ENCODE results near the gene DNAH14.

The DNAH14 gene

DNA sequence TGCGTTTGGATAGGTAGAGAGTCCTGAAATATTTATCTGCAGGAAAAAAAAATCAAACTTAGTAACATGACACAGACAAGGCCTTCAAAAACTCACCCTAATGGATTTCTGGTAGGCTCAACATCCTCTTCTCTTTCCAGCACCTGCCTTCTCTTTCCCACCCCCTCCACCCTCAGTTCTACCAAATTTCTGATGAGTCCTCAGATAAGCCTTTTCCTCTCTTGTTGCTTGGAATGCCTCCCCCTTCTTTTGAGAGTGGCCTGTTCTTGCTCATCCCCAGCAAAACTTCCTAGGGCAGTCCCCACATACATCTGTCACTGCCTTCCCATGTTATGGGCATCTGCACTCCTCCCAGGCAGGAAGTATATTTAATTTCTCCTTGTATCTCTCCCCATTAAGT is 506.0 kb downstream of the DNAH14 start:
- DNase-seq, result no peak

DNA sequence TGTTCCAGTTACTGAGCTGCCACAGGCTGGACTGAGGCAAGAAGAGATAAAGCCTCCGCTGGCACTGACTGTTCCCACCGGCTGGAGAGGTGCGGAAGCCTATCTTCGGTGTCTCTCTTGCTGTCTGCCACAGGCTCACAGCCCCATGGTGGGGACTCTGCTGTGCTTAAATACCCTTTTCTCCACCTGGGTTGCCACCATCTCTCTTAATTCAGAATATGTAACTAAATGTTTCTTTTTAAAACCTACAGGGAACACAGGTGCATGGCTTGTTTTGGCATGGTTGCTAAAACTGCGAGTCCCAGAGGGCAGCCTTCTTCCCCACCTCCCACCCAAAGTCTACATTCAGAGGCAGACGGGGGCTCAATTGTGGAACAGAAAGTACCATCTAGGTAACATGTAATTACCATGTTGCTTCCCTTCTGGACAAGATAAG is 506.5 kb downstream of the DNAH14 start:
- no peak for DNase-seq

GRCh38 chr1:225437710-225438437 is 508.4 kb downstream of the DNAH14 start:
- no peak for DNase-seq

DNA sequence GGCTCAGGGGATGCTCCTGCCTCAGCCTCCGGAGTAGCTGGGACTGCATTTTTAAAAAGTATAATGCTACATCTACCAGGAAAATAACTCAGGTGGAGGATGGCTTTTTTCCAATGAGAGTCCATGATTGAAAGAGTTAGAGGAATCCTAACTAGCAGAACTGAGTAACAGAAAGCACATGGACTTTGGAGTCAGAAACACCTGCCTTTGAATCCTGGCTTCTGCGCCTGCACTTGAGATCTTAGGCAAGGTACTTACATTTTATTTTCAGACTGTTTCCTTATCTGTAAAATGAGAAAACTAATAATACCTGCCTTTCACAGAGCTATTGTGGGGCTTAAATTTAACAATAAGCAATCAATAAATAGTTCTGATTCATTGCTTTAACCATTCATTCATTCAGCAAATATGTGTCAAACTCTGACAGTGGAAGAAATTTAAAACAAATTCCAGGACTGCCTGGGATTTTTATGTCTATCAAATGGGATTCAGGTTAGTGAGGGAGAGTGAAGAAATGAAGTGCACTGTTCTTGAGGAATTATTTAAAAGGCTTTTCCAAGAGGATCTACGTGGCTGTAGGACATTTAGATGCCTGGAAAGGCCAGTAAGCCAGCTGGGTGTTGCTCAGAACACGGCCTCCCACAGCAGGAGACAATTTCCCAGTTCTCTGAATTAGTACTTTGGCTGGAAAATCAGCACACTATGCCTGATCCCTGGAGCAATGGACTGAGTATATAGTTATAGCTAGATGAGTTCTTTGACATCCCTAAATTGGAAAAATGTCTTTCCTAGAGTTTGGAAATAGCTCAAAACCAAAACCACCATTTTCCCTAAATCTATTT is 511.1 kb downstream of the DNAH14 start:
- DNase-seq, result no peak

DNA sequence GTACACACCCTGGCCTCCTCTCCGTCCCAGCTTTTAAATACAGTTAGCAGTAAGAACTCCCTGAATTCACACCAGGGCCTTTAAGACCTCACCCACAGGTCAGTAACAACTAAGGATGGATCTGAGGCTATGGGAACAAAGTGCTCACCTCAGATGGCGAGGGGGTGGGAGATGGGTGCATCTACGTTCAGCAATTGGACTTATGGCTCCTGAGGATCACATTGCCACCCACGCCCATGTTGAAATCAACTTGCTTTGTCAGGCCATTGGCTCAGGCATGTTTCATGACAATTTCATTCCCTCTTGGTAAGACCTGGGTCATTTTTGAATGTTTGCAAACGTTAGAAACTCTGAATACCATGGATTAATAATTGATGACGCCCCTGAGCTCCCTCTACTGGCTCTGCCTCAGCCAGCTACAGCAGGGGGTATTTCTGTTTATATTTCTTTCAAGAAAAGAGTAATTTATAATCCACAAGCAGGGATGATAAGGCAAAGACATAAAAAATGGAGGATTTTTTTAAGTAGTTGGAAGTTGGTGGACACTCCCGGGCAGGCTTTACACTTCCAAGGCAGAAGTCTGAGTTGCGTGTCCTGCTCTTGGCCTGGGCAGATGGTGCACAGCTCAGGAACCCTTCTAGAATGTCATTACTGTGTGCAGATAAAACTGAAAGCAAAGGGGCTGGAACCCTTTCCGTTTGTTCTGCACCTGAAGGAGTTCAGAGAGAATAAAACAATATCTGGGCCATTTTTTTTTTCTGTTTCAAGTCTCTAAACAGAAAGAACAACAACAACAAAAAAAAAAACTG is 512.0 kb downstream of the DNAH14 start:
- DNase-seq, result no peak

GRCh38 chr1:225442123-225442505 is 512.6 kb downstream of the DNAH14 start:
- no peak for DNase-seq

- no peak for DNase-seq
Observed at GRCh38 chr1:225445639-225446594, 516.4 kb downstream of the DNAH14 start.

DNA sequence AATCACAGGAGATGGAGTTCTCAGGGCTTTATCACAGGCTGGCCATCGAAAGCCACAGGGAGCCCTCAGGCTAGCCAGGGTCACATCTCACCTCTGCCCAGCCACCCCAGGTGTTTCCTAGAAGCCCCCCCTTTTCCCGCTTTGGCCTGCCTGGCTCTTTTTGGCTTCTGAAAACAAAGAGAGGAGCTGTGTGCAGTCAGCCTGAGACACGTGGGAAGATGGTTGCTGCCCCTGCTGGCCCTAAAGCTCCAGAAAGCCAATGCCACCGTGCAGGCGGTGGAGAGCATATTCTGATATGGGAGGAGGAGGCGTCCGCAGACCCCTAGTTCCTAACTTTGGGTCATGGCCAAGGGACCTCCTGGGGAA is 517.1 kb downstream of the DNAH14 start:
- DNase-seq, result no peak

GRCh38 chr1:225446981-225447615 is 517.6 kb downstream of the DNAH14 start:
- no peak for DNase-seq

GRCh38 chr1:225447650-225448089 is 518.2 kb downstream of the DNAH14 start:
- peak; percentile 77 for DNase-seq

- DNase-seq, result no peak
Observed at GRCh38 chr1:225448146-225448805, 518.8 kb downstream of the DNAH14 start.

Data from right hindlimb (tissue), 1 donor.